HepG2 (cell line): ENCODE measurements around the gene EDC3. TPM values are rescaled to one million over a fixed set of nuclear protein-coding genes. Genes with fewer than 3 reads are reported as not detected.

Experiments used
- ARNTL ChIP-seq: sonication (generic); formaldehyde crosslinking; IDR thresholded peaks from 2 replicates; pipeline ENCODE4 v1.4.0; 2020; ENCODE audit warnings: mild to moderate bottlenecking, missing genetic modification reagents
- CREM ChIP-seq, 2 experiments: sonication (generic) in 1 of 2; formaldehyde crosslinking in 1 of 2; IDR thresholded peaks; 2 replicates each; pipeline versions ENCODE4 v1.4.0 to v1.6.1; 2016 to 2020; ENCODE audit warnings: antibody characterized with exemption in 1 of 2, mild to moderate bottlenecking in 1 of 2, missing genetic modification reagents in 1 of 2
- CTCF ChIP-seq: sonication (generic); formaldehyde crosslinking; IDR thresholded peaks from 2 replicates; pipeline ENCODE4 v1.5.0; 2020; ENCODE audit warnings: mild to moderate bottlenecking, missing genetic modification reagents, moderate library complexity
- E2F5 ChIP-seq: sonication (generic); formaldehyde crosslinking; conservative IDR thresholded peaks from 2 replicates; pipeline ENCODE4 v1.4.0; 2020; ENCODE audit warnings: missing genetic modification reagents
- KAT2B ChIP-seq: fragments of 150-350 bp; IDR thresholded peaks from 2 replicates; pipeline ENCODE4 v1.6.1; 2014; ENCODE audit warnings: low read depth, low read length, borderline replicate concordance
- KDM4B ChIP-seq: sonication (generic); formaldehyde crosslinking; IDR thresholded peaks from 2 replicates; pipeline ENCODE4 v1.4.0; 2020; ENCODE audit warnings: missing genetic modification reagents
- POLR2G ChIP-seq: fragments of 200-400 bp; formaldehyde crosslinking; IDR thresholded peaks from 2 replicates; pipeline ENCODE4 v1.6.1; 2018; ENCODE audit warnings: mild to moderate bottlenecking, low read depth, low read length, moderate library complexity
- ZBTB7B ChIP-seq: sonication (generic); formaldehyde crosslinking; IDR thresholded peaks from 2 replicates; pipeline ENCODE4 v1.4.0; 2020; ENCODE audit warnings: missing genetic modification reagents
- ZNF101 ChIP-seq: sonication (generic); formaldehyde crosslinking; IDR thresholded peaks from 2 replicates; pipeline ENCODE4 v1.4.0; 2020; ENCODE audit warnings: mild to moderate bottlenecking, low read depth, missing genetic modification reagents, borderline replicate concordance
- ZNF124 ChIP-seq: sonication (generic); formaldehyde crosslinking; IDR thresholded peaks from 2 replicates; pipeline ENCODE4 v1.4.0; 2020; ENCODE audit warnings: missing genetic modification reagents
- ZNF280D ChIP-seq: sonication (generic); formaldehyde crosslinking; IDR thresholded peaks from 2 replicates; pipeline ENCODE4 v1.5.1; 2020; ENCODE audit warnings: mild to moderate bottlenecking, missing genetic modification reagents
- ZNF367 ChIP-seq: sonication (generic); formaldehyde crosslinking; IDR thresholded peaks from 2 replicates; pipeline ENCODE4 v1.4.0; 2020; ENCODE audit warnings: missing genetic modification reagents, borderline replicate concordance
- ZNF572 ChIP-seq: sonication (generic); formaldehyde crosslinking; IDR thresholded peaks from 2 replicates; pipeline ENCODE4 v1.5.1; 2020; ENCODE audit warnings: mild to moderate bottlenecking, missing genetic modification reagents
- ZNF646 ChIP-seq: sonication (generic); formaldehyde crosslinking; IDR thresholded peaks from 2 replicates; pipeline ENCODE4 v1.9.0; 2021; ENCODE audit warnings: mild to moderate bottlenecking, missing genetic modification reagents
- ZNF816 ChIP-seq: sonication (generic); formaldehyde crosslinking; IDR thresholded peaks from 2 replicates; pipeline ENCODE4 v1.8.0; 2022; ENCODE audit warnings: missing genetic modification reagents, mild to moderate bottlenecking, borderline replicate concordance
- ZNF879 ChIP-seq: sonication (generic); formaldehyde crosslinking; IDR thresholded peaks from 2 replicates; pipeline ENCODE4 v1.8.1; 2023; ENCODE audit warnings: missing genetic modification reagents
- polyA plus RNA-seq, 8 experiments: library from polyadenylated mRNA; depleted of rRNA in 3 of 8; stranded (reverse) in 7 of 8; unstranded in 1 of 8; fragments of >200 nt; fragmentation: Illumina TruSeq in 4 of 8; extraction: Trizol in 4 of 8; gene quantifications; 2 replicates each; pipeline versions ENCODE4 v1.2.1 to v1.2.3, GENCODE V29; 2011 to 2016; ENCODE audit warnings: low read depth in 4 of 8, missing spikeins in 1 of 8, mixed read lengths in 1 of 8; ENCODE audit not compliant: insufficient read depth in 1 of 8
- total RNA-seq, 5 experiments: library from RNA; depleted of rRNA; stranded (reverse); fragments of >200 nt; fragmentation: Illumina TruSeq; extraction: Trizol; gene quantifications; 2 replicates each; pipeline ENCODE4 v1.2.3, GENCODE V29; 2016; ENCODE audit warnings: low read depth in 1 of 5

Gene EDC3
- total and polyA plus RNA-seq, 2 of the 13 experiments (the other 11 are each of a cell fraction or from before 2014, with no cell fraction given): 17.4 to 32.0 TPM

GRCh38 chr15:74695597-74696397 lies at the start of gene EDC3 (continued):
- peak; percentile 98 for TF ChIP-seq E2F5 (CRISPR knock-in tag)
- TF ChIP-seq ZNF816 (CRISPR knock-in tag): 0 out of 2 replicates have a peak, but pooled peaks have one; percentile 47
- TF ChIP-seq POLR2G: peak; percentile 81
- no peak for TF ChIP-seq ZNF367 (CRISPR knock-in tag)
- TF ChIP-seq ZBTB7B (CRISPR knock-in tag): peak; percentile 82
- peak; percentile 24; the same call in 1 of the 2 replicates for TF ChIP-seq ARNTL (CRISPR knock-in tag)
- TF ChIP-seq ZNF101: no peak
- TF ChIP-seq ZNF572 (CRISPR knock-in tag): peak; percentile 52; the same call in 1 of the 2 replicates
- TF ChIP-seq KAT2B: no peak
- peak; percentile 98 for TF ChIP-seq CREM (IDR thresholded peaks at IDR 0.05)
- TF ChIP-seq CREM (CRISPR knock-in tag; IDR thresholded peaks at IDR 0.05): peak; percentile 79
- no peak for TF ChIP-seq ZNF280D
- TF ChIP-seq ZNF646 (CRISPR knock-in tag): no peak
- TF ChIP-seq KDM4B (CRISPR knock-in tag): no peak; the same call in 1 of the 2 replicates
- peak; percentile 8; the same call in 1 of the 2 replicates for TF ChIP-seq CTCF (CRISPR knock-in tag)
- no peak for TF ChIP-seq ZNF124
- TF ChIP-seq ZNF879: no peak
